CD14-positive monocyte (primary cell): ENCODE results near the gene NMU. TPM values are rescaled to one million over a fixed set of nuclear protein-coding genes. Genes with fewer than 3 reads are reported as not detected.

Experiments
- DNase-seq, 3 donors: peaks; one replicate each; pipeline ENCODE4 v3.0.0-alpha.2; 2011 to 2022
- H2AFZ ChIP-seq: 2 replicates; pipeline ENCODE4 v1.6.0; 2012; ENCODE audit warnings: mild to moderate bottlenecking, low read depth, low read length, inconsistent platforms; ENCODE audit not compliant: insufficient read depth, poor library complexity, severe bottlenecking
- H3K27ac ChIP-seq, 2 donors: 1 replicate in 1 of 2; 2 replicates in 1 of 2; pipeline ENCODE4 v1.5.1; 2012 to 2013; ENCODE audit warnings: low read length in 2 of 2, control low read depth in 1 of 2, inconsistent platforms in 1 of 2, low read depth in 1 of 2, mild to moderate bottlenecking in 1 of 2
- H3K27me3 ChIP-seq, 2 donors: one replicate each; pipeline versions ENCODE4 v1.6.0 to v1.6.1; 2011 to 2013; ENCODE audit warnings: low read length in 2 of 2; ENCODE audit not compliant: control insufficient read depth in 2 of 2, insufficient read depth in 2 of 2
- H3K36me3 ChIP-seq, 2 donors: replicated peaks in 1 of 2; 1 replicate in 1 of 2; 2 replicates in 1 of 2; pipeline versions ENCODE4 v1.5.1 to v1.6.1; 2012 to 2013; ENCODE audit warnings: low read length in 2 of 2, control low read depth in 1 of 2, inconsistent platforms in 1 of 2, mild to moderate bottlenecking in 1 of 2; ENCODE audit not compliant: insufficient read depth in 2 of 2, control insufficient read depth in 1 of 2
- H3K4me1 ChIP-seq, 2 donors: 1 replicate in 1 of 2; 2 replicates in 1 of 2; pipeline versions ENCODE4 v1.5.1 to v1.6.1; 2012 to 2013; ENCODE audit warnings: low read length in 2 of 2, control low read depth in 1 of 2, inconsistent platforms in 1 of 2, mild to moderate bottlenecking in 1 of 2, moderate library complexity in 1 of 2; ENCODE audit not compliant: insufficient read depth in 2 of 2, control insufficient read depth in 1 of 2
- H3K4me2 ChIP-seq: replicated peaks from 2 replicates; pipeline ENCODE3; 2012; ENCODE audit warnings: low read length, moderate library complexity, mild to moderate bottlenecking; ENCODE audit not compliant: poor library complexity, severe bottlenecking; ENCODE audit errors: extremely low read depth
- H3K4me3 ChIP-seq, 3 experiments: fragments of 200-600 bp in 1 of 3; sonication (generic) in 1 of 3; replicated peaks in 1 of 3; 1 replicate in 2 of 3; 2 replicates in 1 of 3; pipeline ENCODE4 v1.5.1; 2011 to 2013; ENCODE audit warnings: low read length in 3 of 3, mild to moderate bottlenecking in 3 of 3, control low read depth in 2 of 3, low read depth in 2 of 3, inconsistent platforms in 1 of 3, moderate library complexity in 1 of 3
- H3K79me2 ChIP-seq: 2 replicates; pipeline ENCODE4 v1.6.0; 2012; ENCODE audit warnings: mild to moderate bottlenecking, control low read depth, inconsistent platforms, low read length, moderate library complexity; ENCODE audit not compliant: insufficient read depth
- H3K9ac ChIP-seq: 2 replicates; pipeline ENCODE4 v1.6.0; 2017; ENCODE audit warnings: low read length, mild to moderate bottlenecking; ENCODE audit not compliant: insufficient read depth, poor library complexity, severe bottlenecking
- H3K9me3 ChIP-seq, 2 donors: replicated peaks in 1 of 2; 1 replicate in 1 of 2; 2 replicates in 1 of 2; pipeline versions ENCODE4 v1.5.1 to v1.6.1; 2012 to 2013; ENCODE audit warnings: low read length in 2 of 2, control low read depth in 1 of 2; ENCODE audit not compliant: control insufficient read depth in 1 of 2, insufficient read depth in 1 of 2
- H4K20me1 ChIP-seq: 2 replicates; pipeline ENCODE4 v1.6.0; 2012; ENCODE audit warnings: mild to moderate bottlenecking, low read length, control low read depth, moderate library complexity; ENCODE audit not compliant: insufficient read depth
- H3K27ac Mint-ChIP-seq, 7 donors: one replicate each; pipeline ENCODE4 v1.8.0; 2020; ENCODE audit warnings: mild to moderate bottlenecking in 7 of 7, mixed read lengths in 7 of 7, moderate library complexity in 6 of 7, inconsistent platforms in 2 of 7
- H3K27me3 Mint-ChIP-seq, 3 donors: one replicate each; pipeline ENCODE4 v1.8.0; 2021 to 2022; ENCODE audit warnings: low read depth in 3 of 3, mild to moderate bottlenecking in 3 of 3, mixed read lengths in 3 of 3, moderate library complexity in 3 of 3, inconsistent platforms in 1 of 3
- H3K36me3 Mint-ChIP-seq, 2 donors: one replicate each; pipeline ENCODE4 v1.8.0; 2020; ENCODE audit warnings: mixed read lengths in 2 of 2, inconsistent platforms in 1 of 2, mild to moderate bottlenecking in 1 of 2
- H3K4me1 Mint-ChIP-seq: one replicate; pipeline ENCODE4 v1.8.0; 2020; ENCODE audit warnings: mild to moderate bottlenecking, mixed read lengths
- H3K4me3 Mint-ChIP-seq, 2 donors: one replicate each; pipeline ENCODE4 v1.8.0; 2020; ENCODE audit warnings: mild to moderate bottlenecking in 2 of 2, mixed read lengths in 2 of 2, moderate library complexity in 1 of 2
- H3K9me3 Mint-ChIP-seq, 7 donors: one replicate each; pipeline ENCODE4 v1.8.0; 2020 to 2022; ENCODE audit warnings: mixed read lengths in 7 of 7, mild to moderate bottlenecking in 6 of 7, moderate library complexity in 6 of 7, inconsistent platforms in 2 of 7
- CTCF ChIP-seq: fragments of 200-600 bp; IDR thresholded peaks from one replicate; pipeline ENCODE4 v1.8.0; 2022; ENCODE audit warnings: antibody characterized with exemption, mild to moderate bottlenecking
- WGBS: methylation state at CpG from one replicate; pipeline ENCODE4 v1.1.5; 2013; ENCODE audit warnings: missing lambda C conversion rate; ENCODE audit not compliant: insufficient coverage; 5-methylcytosine and 5-hydroxymethylcytosine counted together
- intact Hi-C, 2 donors: fragments of 100-400 bp; cut with micrococcal nuclease; formaldehyde crosslinking; loops; one replicate each; pipeline versions ENCODE4 v1.15.0 to v1.15.1; 2023
- polyA plus RNA-seq, 3 donors: library from polyadenylated mRNA; depleted of rRNA in 1 of 3; unstranded in 2 of 3; stranded (reverse) in 1 of 3; fragments of 300-500 nt in 2 of 3; fragments of >200 nt in 1 of 3; fragmentation: Illumina TruSeq in 2 of 3; gene quantifications; 1 replicate in 2 of 3; 2 replicates in 1 of 3; pipeline ENCODE4 v1.2.3, GENCODE V29; 2012 to 2021

The NMU gene
- polyA plus RNA-seq, 3 donors, result not detected

GRCh38 chr4:55608591-55608990, 27.5 kb downstream of the NMU start:
- TF ChIP-seq CTCF, result no peak
- Histone ChIP-seq H3K4me3 (no peak overlapping the region), H3K9me3 (no peaks in the 10 kb centered on the region), H3K27ac (no peak overlapping the region), H4K20me1 (no peaks in the 10 kb centered on the region), H3K9ac (no peak overlapping the region), H3K27me3 (no peaks in the 10 kb centered on the region), H3K79me2 (no peaks in the 10 kb centered on the region), H2AFZ (no peak overlapping the region), H3K4me2 (no peak overlapping the region), H3K36me3 (no peaks in the 10 kb centered on the region), H3K4me1 (no peaks in the 10 kb centered on the region)
- Mint-ChIP-seq H3K27me3 (peaks cover 0 to 3% (median 3%) of the 10 kb centered on the region in 3 donors), H3K27ac (no peak overlapping the region), H3K4me1 (no peaks in the 10 kb centered on the region), H3K36me3 (no peaks in the 10 kb centered on the region), H3K9me3 (no peaks in the 10 kb centered on the region), H3K4me3 (no peak overlapping the region)
- intact Hi-C loops, result no loop called here
- no CpG with 5 or more reads among the region's 1 CpG for WGBS
- DNase-seq, result no peak

- Histone ChIP-seq H3K4me1 (no peaks in the 10 kb centered on the region), H3K9ac (no peak overlapping the region), H3K79me2 (no peaks in the 10 kb centered on the region), H3K36me3 (no peaks in the 10 kb centered on the region), H3K4me2 (no peak overlapping the region), H3K27ac (no peak overlapping the region), H3K27me3 (no peaks in the 10 kb centered on the region), H3K4me3 (no peak overlapping the region), H4K20me1 (no peaks in the 10 kb centered on the region), H3K9me3 (no peaks in the 10 kb centered on the region), H2AFZ (no peak overlapping the region)
- no peak for TF ChIP-seq CTCF
- H3K36me3 Mint-ChIP-seq, result no peaks in the 10 kb centered on the region
- no peak for DNase-seq
- WGBS, result 92% methylated on average over 4 of the region's 7 CpGs
- no peak overlapping the region for H3K27ac Mint-ChIP-seq
- H3K4me1 Mint-ChIP-seq, result no peaks in the 10 kb centered on the region
- intact Hi-C loops, result no loop called here
- H3K9me3 Mint-ChIP-seq, result no peaks in the 10 kb centered on the region
- peaks cover 0 to 5% (median 3%) of the 10 kb centered on the region in 3 donors for H3K27me3 Mint-ChIP-seq
- H3K4me3 Mint-ChIP-seq, result no peak overlapping the region
Measured at GRCh38 chr4:55604996-55605395, 31.1 kb downstream of the NMU start.
